Spleen (tissue), 11 donors: ENCODE measurements around the gene NFIA. TPM values are rescaled to one million over a fixed set of nuclear protein-coding genes. Genes with fewer than 3 reads are reported as not detected.

Source experiments
- DNase-seq: peaks from one replicate; pipeline ENCODE4 v3.0.0-alpha.2; 2020
- H3K27ac ChIP-seq, 8 donors: fragments of 200-600 bp; sonication (generic) in 7 of 8; 1 replicate in 4 of 8; 2 replicates in 4 of 8; pipeline versions ENCODE4 v1.5.0 to v1.8.0; 2016 to 2021; ENCODE audit warnings: inconsistent platforms in 4 of 8, mild to moderate bottlenecking in 4 of 8, moderate library complexity in 1 of 8
- H3K27me3 ChIP-seq, 7 donors: fragments of 200-600 bp; sonication (generic) in 6 of 7; replicated peaks in 1 of 7; 1 replicate in 4 of 7; 2 replicates in 3 of 7; pipeline versions ENCODE4 v1.5.0 to v1.8.0; 2016 to 2021; ENCODE audit warnings: inconsistent platforms in 3 of 7, mild to moderate bottlenecking in 1 of 7
- H3K36me3 ChIP-seq, 6 donors: fragments of 200-600 bp; sonication (generic) in 5 of 6; 1 replicate in 4 of 6; 2 replicates in 2 of 6; pipeline versions ENCODE4 v1.5.0 to v1.8.0; 2016 to 2021; ENCODE audit warnings: inconsistent platforms in 2 of 6
- H3K4me1 ChIP-seq, 6 donors: fragments of 200-600 bp; sonication (generic) in 5 of 6; 1 replicate in 3 of 6; 2 replicates in 3 of 6; pipeline versions ENCODE4 v1.5.0 to v1.8.0; 2016 to 2021; ENCODE audit warnings: inconsistent platforms in 3 of 6
- H3K4me3 ChIP-seq, 8 donors: fragments of 200-600 bp; sonication (generic) in 7 of 8; 1 replicate in 4 of 8; 2 replicates in 4 of 8; pipeline versions ENCODE4 v1.5.0 to v1.8.0; 2016 to 2021; ENCODE audit warnings: inconsistent platforms in 4 of 8, mild to moderate bottlenecking in 4 of 8, moderate library complexity in 2 of 8
- H3K9me3 ChIP-seq, 8 donors: fragments of 200-600 bp; sonication (generic) in 7 of 8; 1 replicate in 4 of 8; 2 replicates in 4 of 8; pipeline versions ENCODE4 v1.5.0 to v1.8.0; 2016 to 2021; ENCODE audit warnings: inconsistent platforms in 4 of 8
- POLR2A ChIP-seq, 3 donors: fragments of 450-650 bp; IDR thresholded peaks; one replicate each; pipeline ENCODE4 v1.5.1; 2017; ENCODE audit warnings: antibody characterized with exemption in 3 of 3, mild to moderate bottlenecking in 1 of 3
- POLR2AphosphoS5 ChIP-seq, 3 donors: sonication (generic); formaldehyde crosslinking; IDR thresholded peaks; one replicate each; pipeline ENCODE4 v1.5.1; 2017; ENCODE audit warnings: antibody characterized with exemption in 3 of 3
- WGBS, 5 donors: extraction: QIAGEN DNeasy Blood & Tissue Kit in 3 of 5; methylation state at CpG; one replicate each; pipeline versions ENCODE4 v1.1.5 to v1.1.7; 2013 to 2018; 5-methylcytosine and 5-hydroxymethylcytosine counted together
- intact Hi-C: fragments of 100-400 bp; cut with DNase I; formaldehyde crosslinking; loops from one replicate; pipeline ENCODE4 v1.15.0; 2023; ENCODE audit warnings: low total_unique reads
- polyA plus RNA-seq, 3 donors: library from polyadenylated mRNA; stranded (reverse); fragments of 200-250 nt; gene quantifications; one replicate each; pipeline ENCODE4 v1.2.1, GENCODE V29; 2013
- total RNA-seq, 7 donors: library from RNA; depleted of rRNA in 3 of 7; stranded (reverse); fragments of >200 nt in 3 of 7; fragmentation: NEBNext Ultra II Directional in 4 of 7; extraction: Animal tissue kit (Norgen Biotek cat#: 25700) in 4 of 7; gene quantifications; one replicate each; pipeline versions ENCODE4 v1.1.0 to v1.2.1, GENCODE V29; 2016 to 2021
- TF ChIP-seq, protein P1 (sequence below), 11 experiments: fragments of 200-600 bp in 7 of 11; fragments of 450-650 bp in 4 of 11; sonication (generic) in 4 of 11; IDR thresholded peaks in 8 of 11; conservative IDR thresholded peaks in 3 of 11; 1 replicate in 7 of 11; 2 replicates in 4 of 11; pipeline versions ENCODE4 v1.4.0 to v1.8.0; 2016 to 2021; ENCODE audit warnings: antibody characterized with exemption in 11 of 11, inconsistent platforms in 4 of 11, mild to moderate bottlenecking in 1 of 11
- donor health status: healthy with polysubstance abuse.
- donor health status: DM: no; HTN: no; CAD: no; lungs with moderate emphysema.
- donor health status: DM: no; HTN: no; CAD: no.
- donor health status: Bipolar disorder and iron deficiency.
- donor health status: healthy.
- donor health status: DM: no; HTN: no; CAD: no.
- donor health status: DM: yes; HTN: yes; CAD: no.

Gene NFIA
- total and polyA plus RNA-seq, 10 donors, result 3.1 to 76.8 (median 35.5) TPM

DNA sequence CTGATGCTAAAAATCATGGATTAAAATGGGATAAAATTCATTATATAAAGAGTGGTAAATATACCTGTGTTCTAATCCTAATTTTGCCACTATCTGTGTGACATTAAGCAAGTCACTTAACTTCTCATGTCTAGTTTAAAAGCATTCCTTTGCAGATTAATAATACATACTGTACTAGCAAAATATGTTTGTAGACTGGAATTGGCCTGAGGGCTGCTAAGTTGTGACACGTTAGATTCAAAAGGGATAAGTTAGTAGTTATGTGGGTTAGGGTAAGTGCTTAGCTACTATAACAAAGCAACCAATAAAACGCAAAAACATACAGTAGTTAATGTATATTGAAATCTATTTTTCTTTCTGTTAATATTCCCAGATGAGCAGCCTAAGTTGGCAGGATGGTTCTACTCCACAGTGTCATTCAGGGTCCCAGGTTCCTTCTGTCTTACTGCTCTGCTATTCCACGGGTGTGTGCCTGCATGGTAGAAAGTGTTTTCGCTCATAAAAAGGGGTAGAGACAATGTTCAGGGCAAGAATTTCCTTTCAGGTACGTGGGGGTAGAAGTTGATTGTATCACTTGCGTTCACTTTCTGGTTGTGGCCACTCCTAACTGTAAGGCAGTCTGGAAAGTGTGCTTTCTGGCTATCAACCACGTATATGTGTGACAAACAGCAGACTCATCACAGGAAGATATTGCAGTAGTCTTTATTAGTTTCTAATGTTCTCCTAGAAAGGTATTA is 239.8 kb downstream of the NFIA start:
- peaks cover 0 to 13% (median 4%) of the 10 kb centered on the region in 6 donors for H3K4me1 ChIP-seq
- no peak overlapping the region for H3K27ac ChIP-seq
- H3K36me3 ChIP-seq, result no peaks in the 10 kb centered on the region
- H3K4me3 ChIP-seq, result no peak overlapping the region
- no peaks in the 10 kb centered on the region for H3K9me3 ChIP-seq
- WGBS, 5 donors, result 85 to 95% (median 90%) methylated on average over 7 of the region's 7 CpGs
- TF ChIP-seq, protein P1, sequence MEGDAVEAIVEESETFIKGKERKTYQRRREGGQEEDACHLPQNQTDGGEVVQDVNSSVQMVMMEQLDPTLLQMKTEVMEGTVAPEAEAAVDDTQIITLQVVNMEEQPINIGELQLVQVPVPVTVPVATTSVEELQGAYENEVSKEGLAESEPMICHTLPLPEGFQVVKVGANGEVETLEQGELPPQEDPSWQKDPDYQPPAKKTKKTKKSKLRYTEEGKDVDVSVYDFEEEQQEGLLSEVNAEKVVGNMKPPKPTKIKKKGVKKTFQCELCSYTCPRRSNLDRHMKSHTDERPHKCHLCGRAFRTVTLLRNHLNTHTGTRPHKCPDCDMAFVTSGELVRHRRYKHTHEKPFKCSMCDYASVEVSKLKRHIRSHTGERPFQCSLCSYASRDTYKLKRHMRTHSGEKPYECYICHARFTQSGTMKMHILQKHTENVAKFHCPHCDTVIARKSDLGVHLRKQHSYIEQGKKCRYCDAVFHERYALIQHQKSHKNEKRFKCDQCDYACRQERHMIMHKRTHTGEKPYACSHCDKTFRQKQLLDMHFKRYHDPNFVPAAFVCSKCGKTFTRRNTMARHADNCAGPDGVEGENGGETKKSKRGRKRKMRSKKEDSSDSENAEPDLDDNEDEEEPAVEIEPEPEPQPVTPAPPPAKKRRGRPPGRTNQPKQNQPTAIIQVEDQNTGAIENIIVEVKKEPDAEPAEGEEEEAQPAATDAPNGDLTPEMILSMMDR (IDR thresholded peaks at IDR 0.05 in 8 of 11, conservative IDR thresholded peaks at IDR 0.05 in 3 of 11), result no peak
- TF ChIP-seq POLR2AphosphoS5 (IDR thresholded peaks at IDR 0.05) (no peak), POLR2A (IDR thresholded peaks at IDR 0.05) (no peak)
- H3K27me3 ChIP-seq, result no peaks in the 10 kb centered on the region
- DNase-seq, result no peak
- intact Hi-C loops, result no loop called here

DNA sequence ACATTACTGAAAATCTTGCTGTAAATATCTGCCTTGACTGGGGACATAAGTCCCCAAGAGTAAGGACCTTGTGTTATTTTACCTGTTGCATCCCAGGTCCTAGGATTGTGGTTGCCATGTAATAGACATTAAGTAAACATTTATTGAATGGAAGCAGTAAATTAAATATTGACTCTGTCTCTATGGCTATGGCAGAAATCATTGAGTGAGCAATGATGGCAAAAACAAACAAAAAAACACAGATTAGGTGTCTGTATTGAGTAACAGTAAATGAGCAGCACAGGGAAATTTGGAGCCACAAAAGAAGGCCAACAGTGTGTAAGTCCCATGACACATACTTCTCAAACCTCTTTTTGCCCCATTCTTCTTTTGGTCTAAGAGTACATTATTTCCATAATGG is 240.4 kb downstream of the NFIA start:
- intact Hi-C loops, result no loop called here
- Histone ChIP-seq H3K4me1 (peaks cover 0 to 13% (median 4%) of the 10 kb centered on the region in 6 donors), H3K4me3 (no peak overlapping the region), H3K27ac (no peak overlapping the region), H3K36me3 (no peaks in the 10 kb centered on the region), H3K9me3 (no peaks in the 10 kb centered on the region), H3K27me3 (no peaks in the 10 kb centered on the region)
- DNase-seq, result no peak
- TF ChIP-seq POLR2AphosphoS5 (IDR thresholded peaks at IDR 0.05), result no peak
- TF ChIP-seq, protein P1 (IDR thresholded peaks at IDR 0.05 in 8 of 11, conservative IDR thresholded peaks at IDR 0.05 in 3 of 11), result no peak
- TF ChIP-seq POLR2A (IDR thresholded peaks at IDR 0.05), result no peak

DNA sequence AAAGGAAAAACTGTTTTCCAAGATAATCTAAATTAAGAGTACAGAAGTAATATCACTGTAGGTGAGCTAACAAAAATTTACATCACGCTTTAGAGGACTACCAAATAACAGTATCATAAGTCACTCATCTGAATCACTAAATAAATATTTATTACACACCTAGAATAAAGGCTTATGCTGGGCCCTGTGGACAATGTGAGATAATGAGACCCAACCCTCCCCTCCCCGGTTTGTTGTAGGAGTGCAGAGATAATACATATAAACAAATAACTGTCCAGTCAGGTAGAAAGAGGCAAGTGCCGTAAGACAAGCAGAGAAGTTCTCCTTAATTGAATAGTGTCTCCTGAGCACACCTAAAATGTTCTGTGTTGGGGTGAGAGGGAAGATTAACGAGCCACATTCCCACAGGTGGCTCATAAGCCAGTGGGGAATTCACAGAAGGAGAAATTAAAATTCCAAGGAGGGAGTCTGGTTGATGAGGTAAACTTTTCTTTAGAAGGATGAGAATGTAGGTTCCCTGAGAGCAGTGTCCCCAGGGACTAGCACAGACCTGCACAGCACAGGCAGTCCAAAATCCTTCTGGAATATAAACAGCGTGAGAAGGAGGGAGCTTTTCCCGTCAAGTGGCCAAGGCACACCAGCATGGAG is 241.4 kb downstream of the NFIA start:
- WGBS, 5 donors, result 88 to 96% (median 92%) methylated on average over 6 of the region's 6 CpGs
- Histone ChIP-seq H3K27me3 (no peaks in the 10 kb centered on the region), H3K4me1 (peaks cover 0 to 6% (median under 1%) of the 10 kb centered on the region in 6 donors), H3K36me3 (no peaks in the 10 kb centered on the region), H3K9me3 (no peaks in the 10 kb centered on the region), H3K4me3 (no peak overlapping the region), H3K27ac (no peak overlapping the region)
- DNase-seq, result no peak
- TF ChIP-seq, protein P1 (IDR thresholded peaks at IDR 0.05 in 8 of 11, conservative IDR thresholded peaks at IDR 0.05 in 3 of 11), result no peak
- TF ChIP-seq POLR2A (IDR thresholded peaks at IDR 0.05) (no peak), POLR2AphosphoS5 (IDR thresholded peaks at IDR 0.05) (no peak)
- intact Hi-C loops, result no loop called here

DNA sequence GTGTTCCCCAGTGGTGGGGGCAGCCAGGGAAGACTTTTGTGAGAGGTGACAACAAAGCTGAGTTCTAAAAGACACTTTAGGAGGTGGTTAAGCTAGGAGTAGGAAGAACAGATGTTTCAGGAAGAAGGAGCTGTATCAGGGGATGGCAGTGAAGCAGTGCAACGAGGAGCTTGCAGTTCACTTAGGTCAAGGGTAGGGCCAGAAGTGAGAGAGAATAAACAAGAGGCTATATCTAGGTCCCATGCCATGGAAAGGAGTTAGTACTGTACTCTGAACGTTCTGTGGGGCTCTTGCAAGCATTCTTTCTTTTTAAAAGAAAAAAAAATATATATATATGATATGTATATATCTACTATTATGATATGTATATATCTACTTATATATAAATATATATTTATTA is 244.4 kb downstream of the NFIA start:
- Histone ChIP-seq H3K27me3 (no peaks in the 10 kb centered on the region), H3K4me3 (no peak overlapping the region), H3K27ac (no peak overlapping the region), H3K4me1 (no peaks in the 10 kb centered on the region), H3K9me3 (no peaks in the 10 kb centered on the region), H3K36me3 (no peaks in the 10 kb centered on the region)
- intact Hi-C loops, result no loop called here
- DNase-seq, result no peak
- TF ChIP-seq, protein P1 (IDR thresholded peaks at IDR 0.05 in 8 of 11, conservative IDR thresholded peaks at IDR 0.05 in 3 of 11), result no peak
- TF ChIP-seq POLR2A (IDR thresholded peaks at IDR 0.05), result no peak
- TF ChIP-seq POLR2AphosphoS5 (IDR thresholded peaks at IDR 0.05), result no peak
- 40 to 61% (median 45%) methylated on average over 2 of the region's 2 CpGs for WGBS, 5 donors
